Heart left ventricle (tissue), 16 donors: ENCODE data around the gene RPS17. TPM values are rescaled to one million over a fixed set of nuclear protein-coding genes. Genes with fewer than 3 reads are reported as not detected.
"Not testable (repeated sequence)": the region's sequence is repeated elsewhere in the genome, so short reads cannot be mapped to it uniquely, and the experiment has no call there.

ENCODE experiments used
- ATAC-seq, 4 donors: fragments of 200-7000 bp; cut with Tn5 transposase; one replicate each; pipeline ENCODE4 v1.9.1; 2020 to 2022; ENCODE audit warnings: moderate library complexity in 4 of 4, mild to moderate bottlenecking in 3 of 4, moderate number of reproducible peaks in 1 of 4
- DNase-seq, 5 donors: peaks; one replicate each; pipeline ENCODE4 v3.0.0-alpha.2; 2020
- H3K27ac ChIP-seq, 12 donors: fragments of 200-600 bp; sonication (generic) in 4 of 12; one replicate each; pipeline versions ENCODE4 v1.5.0 to v1.8.0; 2016 to 2022; ENCODE audit warnings: mild to moderate bottlenecking in 2 of 12
- H3K27me3 ChIP-seq, 9 donors: fragments of 200-600 bp; sonication (generic) in 2 of 9; one replicate each; pipeline versions ENCODE4 v1.5.1 to v1.8.0; 2016 to 2022; ENCODE audit warnings: mild to moderate bottlenecking in 3 of 9
- H3K36me3 ChIP-seq, 9 donors: fragments of 200-600 bp; sonication (generic) in 2 of 9; one replicate each; pipeline versions ENCODE4 v1.5.0 to v1.8.0; 2018 to 2022; ENCODE audit warnings: mild to moderate bottlenecking in 2 of 9
- H3K4me1 ChIP-seq, 12 donors: fragments of 200-600 bp; sonication (generic) in 4 of 12; one replicate each; pipeline versions ENCODE4 v1.5.0 to v1.8.0; 2016 to 2022; ENCODE audit warnings: mild to moderate bottlenecking in 3 of 12
- H3K4me3 ChIP-seq, 12 donors: fragments of 200-600 bp; sonication (generic) in 4 of 12; one replicate each; pipeline versions ENCODE4 v1.5.0 to v1.8.0; 2017 to 2022; ENCODE audit warnings: mild to moderate bottlenecking in 9 of 12, moderate library complexity in 4 of 12
- H3K9me3 ChIP-seq, 12 donors: fragments of 200-600 bp; sonication (generic) in 4 of 12; one replicate each; pipeline versions ENCODE4 v1.5.0 to v1.8.0; 2016 to 2022; ENCODE audit warnings: mild to moderate bottlenecking in 1 of 12
- CTCF ChIP-seq, 12 donors: fragments of 200-600 bp; sonication (generic) in 4 of 12; IDR thresholded peaks; one replicate each; pipeline versions ENCODE4 v1.5.0 to v1.8.0; 2018 to 2022; ENCODE audit warnings: antibody characterized with exemption in 12 of 12, mild to moderate bottlenecking in 5 of 12
- POLR2A ChIP-seq, 2 donors: fragments of 450-650 bp; IDR thresholded peaks; one replicate each; pipeline ENCODE4 v1.6.1; 2017; ENCODE audit warnings: antibody characterized with exemption in 2 of 2, mild to moderate bottlenecking in 2 of 2, moderate library complexity in 2 of 2
- WGBS, 4 donors: extraction: QIAGEN DNeasy Blood & Tissue Kit in 2 of 4; methylation state at CpG; one replicate each; pipeline versions ENCODE4 v1.1.5 to v1.1.7; 2013 to 2018; 5-methylcytosine and 5-hydroxymethylcytosine counted together
- intact Hi-C, 10 donors: fragments of 100-400 bp; cut with DNase I; formaldehyde crosslinking; loops; one replicate each; pipeline versions ENCODE4 v1.11.1 to v1.14.2; 2022
- polyA plus RNA-seq, 2 donors: library from polyadenylated mRNA; stranded (reverse); fragments of 200-250 nt; gene quantifications; one replicate each; pipeline ENCODE4 v1.2.3, GENCODE V29; 2013
- total RNA-seq, 9 donors: library from RNA; depleted of rRNA in 2 of 9; stranded (reverse); fragments of >200 nt in 2 of 9; fragmentation: NEBNext Ultra II Directional in 3 of 9; extraction: Animal tissue kit (Norgen Biotek cat#: 25700) in 3 of 9; gene quantifications; one replicate each; pipeline versions ENCODE4 v1.1.0 to v1.2.4, GENCODE V29; 2016 to 2023
- donor health status: ischemic (EF 13 %, LVEDD 7.1; RV severe dilation, severe dysfunction).
- donor health status: healthy with polysubstance abuse.
- donor health status: DM: no; HTN: yes; CAD: no.
- donor health status: DM: no; HTN: no; CAD: no.
- donor health status: ischemic (EF 25% LVEDD 6.9; RV normal size, moderate dysfunction).
- donor health status: ischemic (EF 25% LVEDD 5.7; RV mildly dilated, moderate dysfunction).
- donor health status: healthy.
- donor health status: DM: yes; HTN: yes; CAD: no.
- donor health status: ischemic (EF 35%, LVEDD 5.7; RV mildly dilated, moderate dysfunction).
- donor health status: nonischemic (EF 11% LVEDD 7.7; RV severe dilation, severe dysfunction).
- donor health status: DM: yes; HTN: yes; CAD: no.
- donor health status: PGD.
- donor health status: ischemic (EF 29% LVEDD 5.4; RV normal size, mild dysfunction).
- donor health status: nonischemic (EF 23%, LVEDD 6.1; RV moderate dilation, normal function).

Gene RPS17
- total and polyA plus RNA-seq, 11 donors = 621 to 3,234 (median 882) TPM

- H3K27me3 ChIP-seq = no peaks in the 10 kb centered on the region
- peaks cover 6 to 47% (median 20%) of the 10 kb centered on the region in 12 donors for H3K4me1 ChIP-seq
- WGBS, 4 donors = 57 to 64% (median 62%) methylated on average over 11 of the region's 11 CpGs
- intact Hi-C loops = loop anchor here in 6 of 10 donors (10.0 kb wide), 5 partner anchors 218 to 492 kb away; partner anchors contain the start of genes C15orf40 (in 1 of the 6), FSD2 (in 1 of the 6), MEX3B (in 1 of the 6) and WHAMM (in 1 of the 6)
- TF ChIP-seq POLR2A (IDR thresholded peaks at IDR 0.05) (no peak), CTCF (IDR thresholded peaks at IDR 0.05) (no peak)
- DNase-seq (no peak), ATAC-seq (no peak)
- H3K36me3 ChIP-seq = peaks cover 0 to 62% (median 52%) of the 10 kb centered on the region in 9 donors
- peak overlapping the region in 1 of 12 donors; percentile 14 for H3K27ac ChIP-seq
- no peak overlapping the region for H3K4me3 ChIP-seq
- H3K9me3 ChIP-seq = no peaks in the 10 kb centered on the region
Measured at GRCh38 chr15:82536409-82537350, 3.6 kb downstream of the RPS17 start.

- Histone ChIP-seq H3K36me3 (peaks cover 0 to 62% (median 52%) of the 10 kb centered on the region in 9 donors), H3K27ac (no peak overlapping the region), H3K4me1 (peaks cover 6 to 46% (median 21%) of the 10 kb centered on the region in 12 donors), H3K27me3 (no peaks in the 10 kb centered on the region), H3K9me3 (no peaks in the 10 kb centered on the region), H3K4me3 (no peak overlapping the region)
- DNase-seq = no peak
- intact Hi-C loops = loop anchor here in 6 of 10 donors (10.0 kb wide), 5 partner anchors 219 to 491 kb away; partner anchors contain the start of genes C15orf40 (in 1 of the 6), FSD2 (in 1 of the 6), MEX3B (in 1 of the 6) and WHAMM (in 1 of the 6)
- TF ChIP-seq CTCF (IDR thresholded peaks at IDR 0.05) = no peak
- 56 to 69% (median 62%) methylated on average over 7 to 9 of the region's 9 CpGs for WGBS, 4 donors
- ATAC-seq = no peak
Measured at GRCh38 chr15:82535566-82536408, 4.5 kb downstream of the RPS17 start.

- H3K4me3 ChIP-seq, H3K27ac ChIP-seq, H3K27me3 ChIP-seq, ATAC-seq, DNase-seq, H3K9me3 ChIP-seq: not testable (repeated sequence)
- Histone ChIP-seq H3K36me3 (peaks cover 0 to 62% (median 52%) of the 10 kb centered on the region in 9 donors), H3K4me1 (peaks cover 6 to 50% (median 22%) of the 10 kb centered on the region in 12 donors)
- WGBS, 4 donors = 89 to 95% (median 93%) methylated on average over 5 of the region's 5 CpGs
- intact Hi-C loops = loop anchor here in 6 of 10 donors (10.0 kb wide), 5 partner anchors 220 to 490 kb away; partner anchors contain the start of genes C15orf40 (in 1 of the 6), FSD2 (in 1 of the 6), MEX3B (in 1 of the 6) and WHAMM (in 1 of the 6)
Measured at GRCh38 chr15:82535151-82535550, 5.1 kb downstream of the RPS17 start.

- not testable (repeated sequence) for H3K27me3 ChIP-seq, DNase-seq, ATAC-seq, H3K27ac ChIP-seq, H3K4me3 ChIP-seq, H3K9me3 ChIP-seq
- intact Hi-C loops = loop anchor here in 6 of 10 donors (10.0 kb wide), 5 partner anchors 220 to 490 kb away; partner anchors contain the start of genes C15orf40 (in 1 of the 6), FSD2 (in 1 of the 6), MEX3B (in 1 of the 6) and WHAMM (in 1 of the 6)
- peaks cover 6 to 46% (median 21%) of the 10 kb centered on the region in 12 donors for H3K4me1 ChIP-seq
- peaks cover 0 to 62% (median 52%) of the 10 kb centered on the region in 9 donors for H3K36me3 ChIP-seq
- WGBS, 4 donors = 97 to 100% (median 99%) methylated on average over 3 of the region's 3 CpGs
Measured at GRCh38 chr15:82534457-82534861, 5.8 kb downstream of the RPS17 start.
